LNCAP (cell line): ENCODE measurements around the gene CRMP1.

ENCODE experiments used
- TF ChIP-seq, protein P1 (sequence below): fragments of 450-650 bp; IDR thresholded peaks from 2 replicates; pipeline ENCODE4 v1.5.1; 2017; ENCODE audit warnings: mild to moderate bottlenecking

The CRMP1 gene

DNA sequence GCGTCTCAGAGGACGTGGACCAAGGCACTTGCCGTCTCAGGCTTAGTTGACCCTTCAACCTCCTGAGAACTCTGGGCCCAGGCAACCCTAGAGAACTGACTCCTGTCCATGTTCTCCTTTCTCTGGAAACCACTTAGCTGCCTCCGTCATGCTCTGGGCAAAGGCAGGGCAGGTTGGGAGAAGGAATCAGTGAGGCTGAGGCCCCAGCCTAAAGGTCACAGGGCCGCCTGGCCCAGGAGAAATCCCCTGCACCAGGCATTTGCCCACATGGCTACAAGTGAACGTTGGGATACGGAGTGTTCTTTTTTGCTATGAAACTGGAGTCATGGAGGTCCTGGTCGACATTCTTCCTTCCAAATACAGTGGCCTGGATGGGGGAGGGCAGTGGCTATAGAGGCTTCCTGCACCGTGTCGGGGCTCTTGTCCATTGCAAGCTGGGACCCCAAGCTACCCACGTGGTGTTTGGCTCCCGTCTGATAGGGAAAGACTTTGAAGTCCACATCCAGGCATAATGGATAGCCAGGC, 76.0 kb downstream of the CRMP1 start:
- TF ChIP-seq, protein P1, sequence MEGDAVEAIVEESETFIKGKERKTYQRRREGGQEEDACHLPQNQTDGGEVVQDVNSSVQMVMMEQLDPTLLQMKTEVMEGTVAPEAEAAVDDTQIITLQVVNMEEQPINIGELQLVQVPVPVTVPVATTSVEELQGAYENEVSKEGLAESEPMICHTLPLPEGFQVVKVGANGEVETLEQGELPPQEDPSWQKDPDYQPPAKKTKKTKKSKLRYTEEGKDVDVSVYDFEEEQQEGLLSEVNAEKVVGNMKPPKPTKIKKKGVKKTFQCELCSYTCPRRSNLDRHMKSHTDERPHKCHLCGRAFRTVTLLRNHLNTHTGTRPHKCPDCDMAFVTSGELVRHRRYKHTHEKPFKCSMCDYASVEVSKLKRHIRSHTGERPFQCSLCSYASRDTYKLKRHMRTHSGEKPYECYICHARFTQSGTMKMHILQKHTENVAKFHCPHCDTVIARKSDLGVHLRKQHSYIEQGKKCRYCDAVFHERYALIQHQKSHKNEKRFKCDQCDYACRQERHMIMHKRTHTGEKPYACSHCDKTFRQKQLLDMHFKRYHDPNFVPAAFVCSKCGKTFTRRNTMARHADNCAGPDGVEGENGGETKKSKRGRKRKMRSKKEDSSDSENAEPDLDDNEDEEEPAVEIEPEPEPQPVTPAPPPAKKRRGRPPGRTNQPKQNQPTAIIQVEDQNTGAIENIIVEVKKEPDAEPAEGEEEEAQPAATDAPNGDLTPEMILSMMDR = no peak

DNA sequence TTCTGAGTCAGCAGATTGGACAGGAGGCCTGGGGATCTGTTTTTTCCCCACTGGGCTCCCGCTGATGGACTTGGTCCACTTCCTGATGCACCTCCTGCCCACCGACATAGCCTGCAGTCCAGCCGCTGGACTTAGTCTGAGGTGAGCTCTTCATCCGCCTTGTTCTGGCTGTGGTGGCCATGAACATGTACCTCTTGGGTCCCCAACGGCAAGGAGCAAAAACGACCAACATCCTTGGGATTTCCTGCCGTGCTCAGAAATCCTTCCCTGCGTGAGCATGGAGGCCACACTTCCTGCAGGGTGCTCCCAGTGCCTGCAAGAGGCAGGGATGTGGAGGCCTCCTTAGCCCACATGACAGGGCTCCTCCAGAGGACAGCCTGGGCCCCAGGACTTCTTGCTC, 76.8 kb downstream of the CRMP1 start:
- TF ChIP-seq, protein P1 = no peak

DNA sequence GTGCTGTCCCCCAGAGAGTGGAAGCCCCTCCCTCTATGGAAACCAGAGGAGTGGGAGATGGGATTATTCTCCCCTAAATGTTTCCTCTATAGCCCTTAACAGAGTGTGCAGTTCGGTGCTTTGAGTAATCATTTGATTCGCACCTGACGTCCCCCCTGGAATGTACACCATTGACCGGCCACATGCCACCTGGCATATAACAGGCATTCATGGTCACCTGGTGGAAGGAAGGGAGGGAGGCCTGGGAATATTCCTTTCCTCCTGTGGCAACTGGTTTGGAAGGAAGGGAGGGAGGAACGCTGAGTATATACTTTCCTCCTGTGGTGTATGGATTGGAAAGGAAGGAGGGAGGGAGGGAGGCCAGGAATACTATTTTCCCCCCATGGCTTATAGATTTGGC, 77.2 kb downstream of the CRMP1 start:
- TF ChIP-seq, protein P1 = no peak

DNA sequence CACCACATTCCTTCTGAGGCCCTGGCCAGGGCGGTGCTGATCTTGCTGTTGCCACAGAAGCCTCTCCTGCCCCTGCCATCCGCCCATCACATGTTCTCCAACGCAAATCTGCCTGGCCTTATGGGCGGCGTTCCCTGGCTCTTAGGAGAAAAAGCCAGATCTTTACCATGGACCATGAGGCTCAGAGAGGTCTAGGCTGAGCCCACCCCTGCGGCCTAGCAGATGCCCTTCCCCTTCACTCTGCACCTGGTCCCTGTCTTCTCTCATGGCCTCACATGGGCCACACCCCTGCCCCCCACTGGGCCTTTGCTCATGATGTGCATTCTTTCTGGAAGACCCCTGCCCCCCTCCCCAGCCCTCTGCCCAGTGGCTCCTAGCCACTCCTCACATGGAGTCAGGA, 78.5 kb downstream of the CRMP1 start:
- TF ChIP-seq, protein P1 = no peak

DNA sequence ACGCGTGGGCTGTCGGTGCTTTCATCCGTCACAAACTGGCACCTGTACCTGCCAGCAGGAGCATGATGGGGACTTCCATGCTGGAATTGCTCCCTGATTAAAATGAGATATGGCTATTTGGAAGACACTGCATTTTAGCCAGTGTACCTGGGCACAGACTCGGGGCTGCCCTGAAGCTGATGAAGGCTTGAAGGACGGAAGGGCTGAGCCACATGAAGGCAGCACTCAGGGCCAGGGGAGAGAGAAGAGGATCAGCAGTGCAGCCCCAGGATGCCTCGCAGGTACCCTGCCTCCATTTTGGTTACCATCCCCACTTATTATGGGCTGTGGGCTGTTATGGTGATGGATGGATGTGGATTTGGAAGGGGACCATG, 79.0 kb downstream of the CRMP1 start:
- TF ChIP-seq, protein P1 = no peak

DNA sequence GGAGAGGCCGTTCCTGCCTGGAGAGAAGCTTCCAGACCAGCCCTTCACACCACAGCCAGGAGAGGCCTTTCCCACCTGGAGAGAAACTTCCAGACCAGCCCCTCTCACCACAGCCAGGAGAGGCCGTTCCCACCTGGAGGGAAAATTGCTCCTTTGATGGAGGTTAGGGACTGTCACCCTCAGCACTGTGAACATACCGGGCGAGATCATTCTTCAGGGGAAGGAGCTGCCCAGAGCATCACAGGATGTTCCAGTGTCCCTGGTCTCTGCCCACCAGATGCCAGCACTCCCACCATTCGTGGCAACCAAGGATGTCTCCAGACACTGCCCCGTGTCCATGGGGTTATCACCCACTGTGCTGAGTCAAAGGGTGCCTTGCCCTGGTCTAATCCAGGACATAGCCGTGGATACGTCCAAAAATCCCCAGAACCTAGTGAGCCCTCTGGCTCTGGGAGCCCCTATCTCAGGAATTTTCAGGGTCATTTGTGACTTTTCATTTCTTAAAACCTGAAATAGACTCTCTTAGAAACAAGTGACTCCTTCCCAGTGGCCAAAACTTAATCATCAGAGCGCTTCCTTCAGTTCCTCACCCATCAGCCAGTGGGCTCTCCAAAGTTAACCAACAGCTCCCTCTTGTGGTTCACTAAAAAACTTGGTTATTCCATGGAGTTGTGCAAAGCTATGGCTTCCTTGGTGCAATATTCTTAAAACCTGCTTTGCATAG, 80.2 kb downstream of the CRMP1 start:
- TF ChIP-seq, protein P1 = peak; percentile 77

DNA sequence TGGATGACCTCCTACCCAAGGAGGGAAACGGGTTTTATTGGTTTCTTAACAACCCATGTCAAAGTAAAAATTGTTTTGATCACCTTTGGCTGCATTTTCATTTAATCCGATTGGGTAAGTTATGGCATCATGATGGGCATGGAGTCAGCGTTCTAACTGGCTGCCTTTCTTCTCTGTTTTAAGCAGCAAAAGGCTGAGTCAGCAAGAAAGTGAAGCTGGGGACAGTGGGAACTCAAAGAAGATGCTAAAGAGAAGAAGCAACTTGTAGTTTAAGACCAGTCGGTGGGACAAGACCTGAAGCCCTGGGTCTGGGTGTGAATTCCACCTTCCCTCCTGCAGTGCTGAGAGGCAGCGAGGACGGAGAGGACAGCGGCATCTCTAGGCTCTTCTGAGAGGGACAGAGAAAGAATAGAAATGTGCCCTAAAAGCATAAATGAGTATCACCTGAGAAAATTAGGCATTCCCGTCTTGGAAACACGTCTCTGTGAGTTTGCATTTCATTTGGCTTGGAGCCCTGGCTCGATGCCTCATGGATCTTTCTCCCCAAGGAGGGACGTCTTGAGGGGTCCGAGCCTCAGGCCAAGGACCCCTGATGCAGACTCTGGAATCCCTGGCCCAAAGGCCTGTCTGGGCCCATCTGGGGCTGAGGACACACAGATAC, 82.0 kb downstream of the CRMP1 start:
- TF ChIP-seq, protein P1 = no peak
